Urinary bladder (tissue), 4 donors: ENCODE data around the gene JUND. TPM values are rescaled to one million over a fixed set of nuclear protein-coding genes. Genes with fewer than 3 reads are reported as not detected.

ENCODE experiments used
- DNase-seq: peaks from one replicate; pipeline ENCODE4 v3.0.0-alpha.2; 2015; ENCODE audit errors: extremely low spot score
- H3K27ac ChIP-seq: one replicate; pipeline ENCODE4 v1.5.1; 2013; ENCODE audit warnings: low read depth, mild to moderate bottlenecking, moderate library complexity
- H3K36me3 ChIP-seq: one replicate; pipeline ENCODE4 v1.6.1; 2013; ENCODE audit warnings: mild to moderate bottlenecking, moderate library complexity; ENCODE audit not compliant: insufficient read depth
- H3K4me1 ChIP-seq: one replicate; pipeline ENCODE4 v1.6.1; 2013; ENCODE audit warnings: mild to moderate bottlenecking, moderate library complexity; ENCODE audit not compliant: insufficient read depth
- H3K4me3 ChIP-seq: one replicate; pipeline ENCODE4 v1.5.1; 2013; ENCODE audit warnings: low read depth, low read length
- WGBS: extraction: QIAGEN DNeasy Blood & Tissue Kit; methylation state at CpG from one replicate; pipeline ENCODE4 v1.1.7; 2013; 5-methylcytosine and 5-hydroxymethylcytosine counted together
- polyA plus RNA-seq: library from polyadenylated mRNA; stranded (reverse); fragments of 200-250 nt; gene quantifications from one replicate; pipeline ENCODE4 v1.2.3, GENCODE V29; 2013
- total RNA-seq: library from RNA; depleted of rRNA; stranded (reverse); fragments of >200 nt; gene quantifications from one replicate; pipeline ENCODE4 v1.2.3, GENCODE V29; 2014
- donor health status: healthy with polysubstance abuse.
- donor health status: healthy.

Gene JUND
- total and polyA plus RNA-seq, 2 donors = 59.5 to 473 TPM

GRCh38 chr19:18278521-18279265, 2.7 kb downstream of the JUND start:
- Histone ChIP-seq H3K27ac (peak overlapping the region; percentile 99), H3K4me1 (peaks cover 3% of the 10 kb centered on the region), H3K36me3 (no peaks in the 10 kb centered on the region), H3K4me3 (peak overlapping the region; percentile 91)
- WGBS = 58% methylated on average over 10 of the region's 10 CpGs
- DNase-seq = no peak

GRCh38 chr19:18274781-18275356, 6.6 kb downstream of the JUND start:
- DNase-seq = no peak
- 15% methylated on average over 13 of the region's 13 CpGs for WGBS
- H3K27ac ChIP-seq = no peak overlapping the region
- H3K4me3 ChIP-seq = no peak overlapping the region
- H3K4me1 ChIP-seq = peaks cover 3% of the 10 kb centered on the region
- H3K36me3 ChIP-seq = no peaks in the 10 kb centered on the region

GRCh38 chr19:18274219-18274780, 7.1 kb downstream of the JUND start, which contains the start of gene IQCN:
Gene IQCN, minus strand, starts transcription at chr19:18274452. Its CDS starts 4,974 bp downstream, at chr19:18269478.
- 67% methylated on average over 9 of the region's 9 CpGs for WGBS
- H3K27ac ChIP-seq = no peak within 1 kb of the TSS
- H3K36me3 ChIP-seq = no peaks in the 10 kb centered on the region
- no peak for DNase-seq
- H3K4me1 ChIP-seq = peaks cover 3% of the 10 kb centered on the region
- H3K4me3 ChIP-seq = no peak within 1 kb of the TSS

- Histone ChIP-seq H3K4me1 (peaks cover 3% of the 10 kb centered on the region), H3K27ac (no peak overlapping the region), H3K4me3 (no peak overlapping the region), H3K36me3 (no peaks in the 10 kb centered on the region)
- DNase-seq = no peak
- WGBS = 92% methylated on average over 13 of the region's 13 CpGs
Observed at GRCh38 chr19:18273561-18274218, 7.7 kb downstream of the JUND start.

GRCh38 chr19:18271433-18271841, 10.0 kb downstream of the JUND start:
- Histone ChIP-seq H3K27ac (no peak overlapping the region), H3K36me3 (peaks cover 2% of the 10 kb centered on the region), H3K4me1 (peaks cover 2% of the 10 kb centered on the region), H3K4me3 (no peak overlapping the region)
- 29% methylated on average over 6 of the region's 6 CpGs for WGBS
- no peak for DNase-seq

- Histone ChIP-seq H3K36me3 (peaks cover 4% of the 10 kb centered on the region), H3K4me3 (no peak overlapping the region), H3K27ac (no peak overlapping the region), H3K4me1 (no peaks in the 10 kb centered on the region)
- DNase-seq = no peak
- WGBS = 88% methylated on average over 9 of the region's 9 CpGs
Observed at GRCh38 chr19:18270326-18270725, 11.1 kb downstream of the JUND start.

GRCh38 chr19:18269070-18269723, 12.2 kb downstream of the JUND start:
- H3K4me1 ChIP-seq = no peaks in the 10 kb centered on the region
- no peak for DNase-seq
- peaks cover 6% of the 10 kb centered on the region for H3K36me3 ChIP-seq
- WGBS = 77% methylated on average over 2 of the region's 2 CpGs
- no peak overlapping the region for H3K4me3 ChIP-seq
- H3K27ac ChIP-seq = no peak overlapping the region

- Histone ChIP-seq H3K27ac (no peak overlapping the region), H3K36me3 (peaks cover 6% of the 10 kb centered on the region), H3K4me1 (no peaks in the 10 kb centered on the region), H3K4me3 (no peak overlapping the region)
- WGBS = 91% methylated on average over 42 of the region's 42 CpGs
- no peak for DNase-seq
Observed at GRCh38 chr19:18266771-18267686, 14.4 kb downstream of the JUND start.

GRCh38 chr19:18265582-18265981, 15.8 kb downstream of the JUND start:
- H3K4me1 ChIP-seq = no peaks in the 10 kb centered on the region
- 93% methylated on average over 7 of the region's 7 CpGs for WGBS
- no peak overlapping the region for H3K27ac ChIP-seq
- no peak for DNase-seq
- H3K4me3 ChIP-seq = no peak overlapping the region
- peaks cover 6% of the 10 kb centered on the region for H3K36me3 ChIP-seq

GRCh38 chr19:18264971-18265540, 16.4 kb downstream of the JUND start:
- no peaks in the 10 kb centered on the region for H3K4me1 ChIP-seq
- H3K36me3 ChIP-seq = peaks cover 6% of the 10 kb centered on the region
- H3K4me3 ChIP-seq = no peak overlapping the region
- H3K27ac ChIP-seq = no peak overlapping the region
- DNase-seq = no peak
- WGBS = 95% methylated on average over 23 of the region's 23 CpGs

- WGBS = 93% methylated on average over 23 of the region's 23 CpGs
- no peaks in the 10 kb centered on the region for H3K4me1 ChIP-seq
- H3K27ac ChIP-seq = no peak overlapping the region
- DNase-seq = no peak
- peaks cover 6% of the 10 kb centered on the region for H3K36me3 ChIP-seq
- no peak overlapping the region for H3K4me3 ChIP-seq
Observed at GRCh38 chr19:18264137-18264854, 17.1 kb downstream of the JUND start.
